ENCODE results near the gene SMAD7.

Gene SMAD7

DNA sequence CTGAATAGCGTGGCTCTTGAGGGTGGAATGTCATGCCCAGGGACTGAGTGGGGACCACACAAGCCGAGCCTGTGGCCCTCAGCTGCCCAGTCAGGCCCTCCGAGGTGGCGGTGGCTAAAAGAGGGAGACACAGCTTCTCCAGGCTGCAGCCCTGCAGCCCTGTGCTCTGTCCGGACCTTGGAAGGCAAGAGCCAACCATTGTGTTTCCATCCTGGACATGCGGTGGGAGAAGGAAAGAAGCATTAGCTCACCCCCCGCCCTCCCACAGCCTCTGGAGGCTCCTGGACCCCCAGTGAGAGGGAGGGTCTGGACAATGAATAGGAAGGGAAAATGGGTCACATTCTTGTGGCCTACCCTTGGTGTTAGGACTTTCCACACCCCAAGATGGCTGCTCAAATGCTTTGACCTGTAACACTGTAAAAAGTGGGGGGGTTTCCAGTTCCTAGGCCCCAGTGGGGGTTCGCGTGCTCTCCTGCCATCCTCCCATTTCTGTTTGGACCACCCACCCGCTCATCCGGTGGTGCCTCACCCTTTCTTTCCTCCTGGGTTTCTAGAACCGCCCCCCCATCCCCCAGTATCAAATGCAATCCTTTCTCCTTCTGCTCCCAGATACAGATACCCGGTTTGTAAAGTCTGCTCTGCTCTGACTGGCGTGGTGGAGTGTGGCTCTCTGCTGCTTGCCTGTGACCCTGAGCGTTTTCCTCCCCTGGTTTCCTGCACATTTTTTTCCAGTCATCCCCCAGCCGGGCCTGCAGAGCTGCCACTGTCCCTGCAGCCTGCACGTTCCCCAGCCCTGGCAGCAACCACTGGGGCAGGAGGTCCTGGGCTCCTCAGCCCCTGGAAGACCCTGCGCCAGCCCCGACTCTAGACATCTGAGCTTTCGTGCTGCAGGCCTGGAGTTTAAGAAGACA lies 36.3 kb upstream of the SMAD7 start:
- DNase-seq = no peak

DNA sequence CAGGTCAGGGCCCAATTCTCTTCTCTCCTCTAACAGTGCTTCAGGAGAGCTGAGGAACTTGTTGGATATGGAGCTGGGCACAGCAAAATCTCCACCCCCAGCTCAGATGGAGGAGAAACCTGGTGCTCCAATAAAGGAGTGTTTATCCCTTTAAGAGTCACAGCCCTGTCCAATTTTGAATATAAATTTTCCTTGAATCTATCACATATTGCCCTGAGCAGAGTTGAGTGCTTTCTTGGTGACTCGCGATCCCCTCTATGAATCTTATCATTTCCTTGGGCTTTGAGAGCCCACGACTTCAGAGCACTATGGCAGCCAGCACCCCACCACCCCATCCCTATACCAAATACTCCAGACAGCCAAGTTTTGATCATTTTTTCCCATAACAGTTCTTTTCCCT lies 34.4 kb upstream of the SMAD7 start:
- no peak for DNase-seq

DNA sequence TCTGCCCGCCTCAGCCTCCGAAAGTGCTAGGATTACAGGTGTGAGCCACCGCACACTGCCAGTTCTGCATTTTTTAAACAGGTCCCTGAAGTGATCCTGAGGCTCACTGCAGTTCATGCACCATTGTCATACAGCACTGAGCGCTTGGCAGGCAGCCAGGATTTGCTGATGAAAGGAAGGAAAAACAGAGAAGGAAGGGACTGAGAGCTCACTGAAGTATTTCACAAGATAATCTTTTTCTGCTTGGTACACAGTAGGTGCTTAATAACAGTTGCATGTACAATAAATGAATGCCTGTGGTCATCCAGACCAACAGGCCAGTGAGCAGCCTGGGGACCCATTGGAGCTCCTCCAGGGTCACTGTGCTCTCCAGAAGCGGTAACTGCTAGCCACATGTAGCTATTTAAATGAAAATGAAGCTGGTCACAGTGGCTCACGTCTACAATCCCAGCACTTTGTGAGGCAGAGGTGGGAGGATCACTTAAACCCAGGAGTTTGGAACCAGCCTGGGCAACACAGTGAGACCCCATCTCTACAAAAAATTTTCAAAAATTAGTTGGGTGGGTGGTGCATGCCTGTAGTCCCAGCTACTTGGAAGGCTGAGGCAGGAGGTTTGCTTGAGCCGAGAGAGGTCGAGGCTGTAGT lies 33.1 kb upstream of the SMAD7 start:
- DNase-seq = no peak

DNA sequence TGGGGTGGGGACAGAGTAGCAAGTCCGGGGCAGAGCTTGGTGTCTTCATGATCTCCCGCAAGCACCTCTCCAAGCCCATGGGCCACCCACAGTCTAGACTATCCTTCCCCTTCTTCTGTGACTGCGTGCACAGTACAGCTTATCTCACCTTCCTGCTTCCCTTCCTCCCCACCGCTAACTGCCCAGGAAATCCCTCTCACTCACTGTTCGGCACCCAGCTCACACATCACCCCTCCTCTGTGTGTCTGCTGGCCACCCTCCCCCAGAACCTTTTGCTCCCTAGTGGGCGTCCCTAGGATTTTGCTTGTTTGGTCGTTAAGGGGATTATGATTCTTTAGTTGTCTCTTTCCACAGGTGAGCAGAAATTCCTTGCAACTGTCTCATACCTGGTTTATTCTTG lies 31.5 kb upstream of the SMAD7 start:
- no peak for DNase-seq

DNA sequence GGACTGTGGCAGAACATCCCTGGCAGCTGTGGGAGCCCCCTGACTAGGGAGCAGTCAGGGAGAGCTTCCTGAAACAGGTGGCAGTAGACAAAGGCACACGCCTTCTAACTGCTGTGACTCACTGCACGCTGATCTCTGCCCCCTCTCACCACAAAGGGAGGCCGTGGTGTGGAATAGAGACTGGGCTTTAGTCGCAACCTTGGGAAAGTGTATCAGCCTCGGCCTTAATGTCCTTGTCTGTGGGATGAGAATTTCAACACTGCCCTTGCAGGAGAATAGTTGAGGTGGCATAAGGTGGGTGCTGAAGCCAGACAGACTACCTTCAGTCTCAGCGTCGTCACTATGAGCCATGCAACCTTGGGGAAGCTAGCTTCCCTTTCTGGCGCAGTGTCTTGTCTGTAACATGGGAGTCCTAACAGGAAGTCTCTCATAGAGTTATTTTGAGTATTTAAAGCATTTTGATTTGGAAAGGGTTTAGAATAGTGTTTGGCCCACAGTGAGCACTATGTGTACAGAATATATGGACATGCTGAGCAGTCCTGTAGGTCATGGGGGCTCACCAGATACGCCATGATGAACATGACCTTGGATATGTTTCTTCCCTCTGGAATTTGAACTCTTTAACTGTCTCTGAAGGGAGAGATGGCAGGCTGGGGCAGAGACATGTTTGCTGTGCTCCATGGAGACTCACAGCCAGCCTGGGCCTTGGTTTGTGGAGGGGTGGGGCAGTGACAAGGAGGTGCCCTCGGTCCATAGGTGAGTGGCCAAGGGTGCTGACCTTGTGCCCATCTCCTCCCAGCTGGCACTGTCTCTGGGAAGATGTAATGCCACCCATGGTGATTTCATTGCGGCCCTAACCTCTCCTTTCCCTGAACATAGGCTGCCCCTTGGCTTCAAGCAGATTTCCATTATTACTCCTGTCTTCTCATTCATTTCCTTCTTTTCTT lies 29.5 kb upstream of the SMAD7 start:
- DNase-seq = no peak

DNA sequence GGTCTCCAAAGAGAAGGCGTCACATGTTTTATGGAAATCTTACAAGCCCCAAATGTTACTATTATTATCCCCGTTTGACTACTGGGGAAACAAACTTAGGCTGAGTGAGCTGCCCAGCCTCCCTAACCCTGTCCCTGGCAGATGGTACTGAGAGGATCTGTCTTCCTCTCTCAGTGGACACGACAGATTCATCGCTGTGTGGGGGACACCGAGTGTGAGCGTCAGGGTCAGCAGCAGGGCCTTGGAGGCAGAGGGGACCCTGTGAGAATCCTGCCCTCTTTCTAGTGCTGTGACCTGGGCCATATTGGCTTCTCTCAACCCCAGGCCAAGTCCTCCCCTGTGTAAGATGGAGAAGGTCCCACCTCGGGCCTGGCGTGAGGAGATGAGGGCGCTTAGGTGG lies 27.1 kb upstream of the SMAD7 start:
- no peak for DNase-seq

DNA sequence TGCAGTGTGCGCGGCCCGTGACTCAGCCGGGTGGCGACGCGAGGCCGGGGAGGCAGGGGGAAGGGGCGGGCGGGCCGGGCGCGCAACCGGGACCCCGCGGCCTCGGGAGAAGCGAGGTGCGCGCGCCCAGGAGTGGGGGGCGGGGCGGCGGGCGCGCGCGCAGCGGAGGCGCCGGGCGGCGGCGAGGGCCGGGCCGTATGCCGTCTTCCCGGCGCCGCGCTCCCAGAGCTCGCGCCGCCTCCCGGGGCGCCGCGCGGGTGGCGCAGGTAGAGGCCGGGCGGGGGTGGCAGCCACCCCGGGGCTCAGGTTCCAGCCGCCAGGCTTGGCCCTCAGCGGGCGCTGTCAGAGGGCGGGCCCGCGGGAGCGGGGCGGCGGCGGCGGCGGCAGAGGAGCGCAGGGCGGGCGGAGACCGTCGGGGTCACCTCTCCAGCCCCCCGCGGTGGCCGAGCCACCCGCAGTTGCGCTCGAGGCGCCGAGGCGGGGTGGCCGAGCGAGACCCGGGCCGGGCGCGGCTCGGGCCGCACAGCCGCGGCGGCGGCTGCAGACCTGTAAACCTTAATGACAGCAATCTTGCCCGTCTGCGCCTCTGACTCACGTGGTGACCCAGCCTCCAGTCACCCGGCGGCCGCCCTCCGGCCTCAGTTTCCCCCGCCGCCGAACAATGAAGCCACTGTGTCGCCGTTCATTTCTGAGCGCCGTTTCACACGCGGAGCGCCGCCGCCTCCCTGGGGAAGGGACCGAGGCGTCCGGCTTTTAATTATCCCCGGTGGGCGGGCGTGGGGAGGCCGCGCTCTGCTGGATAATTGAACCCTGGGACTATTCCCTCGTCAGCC lies 25.3 kb upstream of the SMAD7 start:
- DNase-seq = no peak

DNA sequence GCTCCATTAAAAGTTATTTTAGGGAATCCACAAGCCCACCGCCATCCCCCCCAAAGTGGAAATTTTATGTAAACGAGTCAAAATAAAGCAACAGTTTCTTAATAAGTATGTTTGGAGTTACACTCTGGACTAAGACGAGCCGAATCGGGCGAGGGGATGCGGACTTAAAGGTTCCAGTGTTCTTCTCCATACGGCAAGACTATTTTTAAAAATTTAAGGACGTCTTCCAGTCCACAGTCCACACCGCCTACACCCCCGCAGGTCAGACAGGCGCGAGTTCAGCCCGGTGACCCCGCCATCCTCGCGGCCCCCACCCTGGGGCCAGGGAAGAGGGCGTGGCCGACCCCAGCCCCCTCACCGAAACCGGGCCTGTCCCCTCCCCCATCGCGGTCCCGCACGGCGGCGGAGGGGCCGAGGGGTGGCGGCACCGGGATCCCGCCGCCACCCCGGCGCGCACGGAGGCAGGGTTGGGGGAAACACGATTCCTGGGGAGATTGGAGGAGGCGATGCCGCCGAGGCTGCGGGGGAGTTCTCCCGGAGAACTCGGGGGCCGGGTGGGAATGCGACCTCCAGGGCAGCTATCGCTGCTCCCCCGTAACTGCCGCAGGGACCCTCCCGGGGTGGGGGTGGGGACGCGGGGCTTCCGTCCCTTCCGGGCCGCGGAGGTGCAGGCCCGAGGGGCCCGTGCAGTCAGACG lies 24.5 kb upstream of the SMAD7 start:
- no peak for DNase-seq

DNA sequence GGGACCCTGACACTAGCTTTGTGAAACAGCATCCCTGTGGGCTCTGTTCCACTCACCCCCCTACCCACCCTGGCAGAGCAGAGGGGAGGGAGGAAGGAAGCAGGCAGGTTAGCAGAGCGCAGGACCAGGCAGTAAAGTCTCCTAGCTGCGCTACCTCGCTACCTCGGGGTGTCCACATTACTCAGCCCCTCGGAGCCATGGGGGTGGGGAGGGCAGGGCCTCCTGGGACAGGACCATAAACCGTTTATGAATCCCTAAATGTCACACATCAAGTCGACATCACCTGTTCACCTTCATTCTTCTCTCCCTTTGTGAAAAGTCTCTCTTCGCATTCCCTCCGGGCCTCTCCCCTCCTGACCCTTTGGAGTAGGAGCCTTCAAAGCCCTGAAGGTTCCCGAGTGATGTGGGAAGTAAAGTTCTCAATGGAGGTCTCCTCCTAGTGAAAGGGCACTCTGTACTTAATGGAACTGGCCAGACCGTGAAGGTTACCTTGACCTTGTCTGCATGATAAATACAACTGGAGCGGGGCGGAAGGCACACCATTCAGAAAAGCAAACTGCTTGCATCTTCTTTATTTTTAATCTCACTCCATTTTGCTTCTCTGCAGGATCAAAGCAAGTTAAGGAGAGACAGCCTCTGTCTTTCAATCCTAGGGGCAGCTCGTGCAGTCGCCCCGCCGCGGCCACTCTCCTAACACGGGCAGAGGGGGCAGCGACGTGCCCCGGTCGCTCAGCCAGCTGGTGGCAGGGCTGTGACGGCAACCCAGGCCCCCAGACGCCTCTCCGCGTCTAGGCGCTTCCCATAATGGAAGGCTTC lies 23.7 kb upstream of the SMAD7 start:
- DNase-seq = no peak

DNA sequence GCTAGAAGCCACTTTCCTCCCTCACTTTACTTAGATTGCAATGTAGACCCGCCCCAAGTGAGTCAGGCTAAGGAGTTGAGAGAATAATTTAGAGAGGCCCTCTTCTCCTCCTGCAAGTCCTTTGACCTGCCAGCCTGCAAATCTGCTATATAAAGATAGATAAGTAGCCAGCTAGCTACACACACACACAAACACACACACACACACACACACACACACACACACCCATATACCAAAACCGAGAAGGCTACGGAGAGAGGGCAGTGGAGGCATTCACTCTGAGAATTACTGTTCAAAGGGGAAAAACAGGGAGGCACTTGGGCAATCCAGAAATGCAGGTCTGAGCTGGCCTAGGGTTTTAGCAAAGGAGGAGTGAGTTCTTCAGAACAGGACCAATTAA lies 23.0 kb upstream of the SMAD7 start:
- no peak for DNase-seq

DNA sequence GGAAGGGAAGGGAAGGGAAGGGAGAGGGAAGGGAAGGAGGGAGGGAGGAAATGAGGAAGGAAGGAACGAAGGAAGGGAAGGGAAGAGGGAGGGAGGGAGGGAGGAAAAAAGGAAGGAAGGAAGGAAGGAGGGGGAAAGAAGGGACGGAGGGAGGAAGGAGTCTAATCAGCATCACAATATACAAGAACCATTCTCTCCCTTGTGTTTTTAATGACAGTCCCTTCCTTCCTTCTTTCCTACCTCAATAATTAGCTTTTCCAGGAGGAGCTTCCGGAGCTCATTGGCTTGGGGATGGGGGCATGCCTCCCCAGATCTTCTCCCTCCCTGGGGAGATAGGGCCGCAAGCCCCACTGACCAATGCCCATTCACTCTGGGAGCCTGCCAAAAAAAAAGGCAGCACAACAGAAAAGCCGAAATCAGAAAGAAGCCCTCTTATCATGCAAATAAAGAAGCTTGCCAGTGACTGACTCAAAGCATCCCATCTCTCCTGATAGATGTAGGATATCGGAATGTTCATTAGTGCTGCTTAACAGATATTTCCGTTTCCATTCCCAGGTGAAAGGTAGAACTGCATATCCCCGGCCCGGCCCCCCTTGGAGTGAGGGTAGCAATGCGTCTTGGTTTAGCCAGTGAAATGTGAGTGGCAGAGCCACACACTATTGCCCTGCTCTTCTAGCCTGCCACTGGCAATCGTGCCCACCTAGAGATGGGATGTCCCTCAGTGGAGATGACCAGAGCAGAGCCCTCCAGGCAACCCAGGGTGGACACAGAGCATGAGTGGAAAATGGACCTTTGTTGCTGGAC lies 17.8 kb upstream of the SMAD7 start:
- DNase-seq = no peak

DNA sequence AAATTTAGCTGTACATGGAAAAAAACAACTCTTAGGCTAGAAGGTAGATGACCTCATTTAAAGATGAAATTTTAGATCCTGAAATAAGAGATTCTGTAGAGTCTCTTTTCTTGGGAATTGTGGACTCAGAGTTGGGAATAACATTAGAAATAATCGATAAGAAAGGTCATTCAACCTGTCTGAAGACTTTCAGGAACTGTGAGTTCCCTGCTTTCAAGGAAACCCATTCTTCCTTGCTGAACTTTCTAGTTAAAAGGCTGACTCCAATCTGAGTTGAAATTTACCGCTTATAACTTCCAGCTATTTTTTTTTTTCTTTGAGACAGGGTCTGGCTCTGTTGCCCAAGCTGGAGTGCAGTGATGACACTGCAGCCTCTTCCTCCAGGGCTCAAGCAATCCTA lies 16.8 kb upstream of the SMAD7 start:
- no peak for DNase-seq

DNA sequence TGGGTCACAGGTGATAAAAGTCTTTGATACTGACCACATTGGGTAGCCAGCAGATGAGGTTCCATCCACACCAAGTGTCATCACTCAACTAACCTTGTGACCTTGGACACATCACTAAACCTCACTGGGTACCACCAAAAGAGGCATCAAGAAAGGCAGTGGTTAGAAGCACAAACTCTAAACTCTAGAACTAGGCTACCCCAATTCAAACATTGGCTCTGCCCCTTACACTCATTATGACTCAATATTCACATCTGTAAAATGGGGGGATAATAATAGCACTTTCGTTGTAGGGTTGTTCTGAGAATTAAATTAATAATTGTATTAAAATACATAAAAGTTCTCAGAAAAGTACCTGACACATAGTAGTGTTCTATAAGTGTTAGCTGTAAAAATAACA lies 15.8 kb upstream of the SMAD7 start:
- no peak for DNase-seq

DNA sequence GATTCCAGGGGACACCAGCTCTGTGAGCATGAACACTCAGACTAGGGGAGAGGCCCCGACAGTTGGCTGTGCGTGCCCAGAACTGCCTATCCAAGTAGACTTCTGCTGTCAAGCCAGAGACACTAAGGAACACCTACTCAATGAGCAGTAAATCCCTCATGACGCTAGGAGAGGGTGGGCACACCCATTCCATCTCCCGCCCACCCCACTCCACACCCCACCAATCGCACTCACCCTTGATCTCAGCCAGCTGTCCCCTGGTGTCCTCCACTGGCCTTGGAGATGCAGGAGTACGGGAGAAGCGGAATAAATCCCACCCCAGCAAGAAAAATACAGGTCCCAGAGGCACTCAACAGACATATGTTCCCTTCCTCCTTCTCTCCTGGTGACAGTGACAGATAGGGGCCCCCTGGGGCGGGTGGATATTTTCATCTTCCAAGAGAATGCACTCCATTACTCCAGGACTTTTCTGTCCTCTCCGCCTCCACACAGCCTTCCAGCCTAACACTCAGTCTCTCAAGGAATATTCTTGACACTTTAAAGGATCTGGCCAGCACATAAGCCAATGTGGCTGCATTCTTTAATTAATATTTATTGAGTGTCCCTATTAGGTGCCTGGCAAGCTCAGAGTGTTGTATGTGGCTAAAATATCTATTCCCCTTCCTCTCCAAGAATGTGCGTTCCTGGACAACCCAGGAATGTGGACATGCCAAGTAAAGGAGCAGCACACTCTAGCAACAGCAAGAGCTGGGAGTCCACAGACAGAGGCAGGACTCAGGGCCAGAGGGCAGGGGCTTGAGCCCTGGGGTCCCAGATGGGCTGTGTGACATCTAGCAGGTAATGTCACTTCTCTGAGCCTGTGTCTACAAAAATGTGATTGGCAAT lies 13.1 kb upstream of the SMAD7 start:
- DNase-seq = no peak

DNA sequence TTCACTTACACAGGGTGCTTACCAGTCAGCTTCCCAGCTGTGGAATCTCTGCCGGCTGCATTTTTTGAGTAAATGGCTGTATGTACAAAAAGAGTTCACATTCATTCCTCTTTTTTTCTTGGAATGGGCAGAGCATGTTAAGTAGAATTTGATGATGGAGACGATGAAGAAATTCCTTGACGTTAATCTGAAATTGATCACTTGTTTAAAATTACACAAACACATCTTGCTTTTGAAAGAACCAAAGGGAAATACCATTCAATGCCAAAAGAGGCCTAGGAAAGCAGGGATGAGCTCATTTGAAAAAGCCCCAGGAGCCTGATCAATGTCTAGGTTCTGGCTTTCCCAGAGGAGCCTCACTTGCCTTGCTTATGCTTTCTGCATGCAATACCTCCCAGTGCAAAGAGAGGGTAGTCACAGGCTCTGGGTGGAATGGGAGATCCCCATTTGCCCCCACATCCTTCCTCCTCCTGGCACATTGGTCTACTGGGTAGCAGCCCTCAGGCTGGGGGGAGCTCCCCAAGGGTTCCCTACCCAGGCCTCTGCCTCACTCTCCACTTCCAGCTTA lies 12.3 kb upstream of the SMAD7 start:
- DNase-seq = no peak

DNA sequence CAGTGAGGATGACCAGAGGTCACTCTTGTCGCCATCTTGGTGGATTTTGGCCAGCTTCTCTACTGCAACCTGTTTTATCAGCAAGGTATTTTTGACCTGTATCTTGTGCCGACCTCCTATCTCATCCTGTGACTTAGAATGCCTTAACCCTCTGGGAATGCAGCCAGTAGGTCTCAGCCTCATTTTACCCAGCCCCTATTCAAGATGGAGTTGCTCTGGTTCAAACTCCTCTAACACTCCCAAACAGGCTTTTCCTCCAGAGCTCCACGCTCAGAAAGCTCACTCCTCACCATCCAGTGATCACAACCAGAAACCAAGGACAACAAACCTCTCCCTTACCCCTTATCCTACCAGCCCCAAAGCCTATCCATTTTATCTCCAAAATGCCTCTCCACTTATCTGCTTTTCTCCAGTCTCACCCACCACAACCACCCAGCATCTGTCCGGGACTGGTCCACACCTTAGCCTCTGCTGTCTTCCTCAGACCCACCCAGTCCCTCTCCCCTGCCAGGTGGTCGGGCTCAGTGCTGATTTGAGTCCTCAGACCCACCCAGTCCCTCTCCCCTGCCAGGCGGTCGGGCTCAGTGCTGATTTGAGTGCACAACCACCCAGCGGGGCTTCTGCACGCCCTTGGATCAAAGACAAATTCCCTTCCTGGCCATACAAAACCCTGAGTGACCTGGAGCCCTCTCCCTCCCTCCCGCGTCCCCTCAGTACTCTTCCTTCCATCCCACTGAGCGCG lies 11.7 kb upstream of the SMAD7 start:
- DNase-seq = no peak

DNA sequence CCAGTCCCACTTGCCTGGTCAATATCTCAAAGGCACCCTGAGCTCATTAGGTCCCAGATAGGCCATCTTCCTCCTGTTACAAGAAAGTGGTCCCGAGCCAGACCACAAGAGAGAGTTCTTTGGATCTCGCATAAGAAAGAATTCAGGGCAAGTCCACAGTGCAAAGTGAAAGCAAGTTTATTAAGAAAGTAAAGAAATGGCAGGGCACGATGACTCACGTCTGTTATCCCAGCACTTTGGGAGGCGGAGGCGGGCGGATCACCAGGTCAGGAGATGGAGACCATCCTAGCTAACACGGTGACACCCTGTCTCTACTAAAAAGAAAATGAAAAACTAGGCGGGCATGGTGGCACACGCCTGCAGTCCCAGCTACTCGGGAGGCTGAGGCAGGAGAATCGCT lies 10.8 kb upstream of the SMAD7 start:
- no peak for DNase-seq
